ENCODE results near the gene KNDC1. TPM values are rescaled to one million over a fixed set of nuclear protein-coding genes. Genes with fewer than 3 reads are reported as not detected.

The KNDC1 gene
- total RNA-seq, 2 experiments from 2014 or later, result 0.55 to 1.2 TPM

DNA sequence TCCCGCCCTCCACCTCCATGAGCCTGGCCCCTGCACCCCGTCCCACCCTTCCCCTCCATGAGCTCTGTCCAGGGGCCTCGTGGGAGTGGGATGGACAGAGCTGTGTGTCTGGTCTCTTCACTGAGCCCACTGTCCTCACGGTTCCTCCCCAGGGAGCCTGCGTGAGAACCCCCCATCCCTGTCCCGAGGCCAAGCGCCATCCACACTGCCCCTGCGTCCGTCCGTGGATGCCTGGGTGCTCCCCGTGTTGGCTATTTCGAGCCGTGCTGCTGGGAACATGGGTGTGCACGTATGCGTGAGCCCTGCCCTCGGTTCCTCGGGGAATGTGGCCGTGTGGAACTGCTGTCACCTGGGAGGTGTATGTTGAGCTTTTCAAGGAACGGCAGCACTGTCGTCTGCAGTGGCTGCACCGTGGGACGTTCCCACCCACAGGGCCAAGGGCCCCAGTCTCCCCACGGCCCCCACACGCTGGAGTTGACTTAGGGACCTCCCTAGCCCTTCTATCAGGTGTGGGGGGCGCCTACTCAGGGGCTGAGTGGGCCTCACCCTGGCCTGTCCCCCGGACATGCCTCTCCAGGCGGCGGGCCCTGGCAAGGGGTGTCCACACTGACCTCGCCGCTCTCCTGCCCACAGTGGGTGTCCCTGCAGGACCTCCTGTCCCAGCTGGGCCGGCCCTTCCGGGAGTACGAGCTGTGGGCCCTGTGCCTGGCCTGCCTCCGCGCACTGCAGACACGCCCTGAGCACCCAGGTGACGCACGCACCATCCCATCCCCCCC, 28.1 kb downstream of the KNDC1 start:
- H3K27ac Mint-ChIP-seq, result no peak overlapping the region
- CTCF ChIA-PET, result no interaction called here
- POLR2A ChIA-PET, result no interaction called here
- peaks cover 7% of the 10 kb centered on the region for H3K27me3 Mint-ChIP-seq
- no peak overlapping the region for H3K4me3 Mint-ChIP-seq
- H3K36me3 Mint-ChIP-seq (ENCODE audit: low read depth), result no peaks in the 10 kb centered on the region
- no peak for DNase-seq
- H3K9me3 Mint-ChIP-seq, result peaks cover 7% of the 10 kb centered on the region
- no peaks in the 10 kb centered on the region for H3K4me1 Mint-ChIP-seq

DNA sequence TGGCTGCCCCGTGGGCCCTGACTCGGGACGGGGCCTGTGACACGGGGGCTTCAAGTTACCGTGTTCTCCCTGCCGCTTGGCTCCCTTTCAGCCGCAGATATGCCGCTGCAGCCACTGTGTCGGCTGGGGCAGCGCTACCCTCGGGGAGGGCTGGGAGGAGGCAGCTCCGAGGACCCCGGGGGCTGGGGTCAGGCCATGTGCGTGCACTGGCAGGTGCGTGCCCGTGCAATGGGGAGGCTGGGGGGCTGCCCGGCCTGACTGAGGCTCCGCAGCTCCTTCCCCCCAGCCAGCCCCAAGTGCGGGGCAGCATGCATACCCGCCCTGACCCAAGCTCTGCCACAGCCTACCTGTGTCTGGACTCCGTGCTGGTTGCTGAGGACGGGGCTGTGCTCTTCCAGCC, 29.2 kb downstream of the KNDC1 start:
- Mint-ChIP-seq H3K9me3 (peaks cover 4% of the 10 kb centered on the region), H3K27me3 (peaks cover 14% of the 10 kb centered on the region), H3K4me1 (no peaks in the 10 kb centered on the region), H3K4me3 (no peak overlapping the region), H3K27ac (no peak overlapping the region), H3K36me3 (ENCODE audit: low read depth) (no peaks in the 10 kb centered on the region)
- no peak for DNase-seq
- ChIA-PET POLR2A (no interaction called here), CTCF (no interaction called here)

DNA sequence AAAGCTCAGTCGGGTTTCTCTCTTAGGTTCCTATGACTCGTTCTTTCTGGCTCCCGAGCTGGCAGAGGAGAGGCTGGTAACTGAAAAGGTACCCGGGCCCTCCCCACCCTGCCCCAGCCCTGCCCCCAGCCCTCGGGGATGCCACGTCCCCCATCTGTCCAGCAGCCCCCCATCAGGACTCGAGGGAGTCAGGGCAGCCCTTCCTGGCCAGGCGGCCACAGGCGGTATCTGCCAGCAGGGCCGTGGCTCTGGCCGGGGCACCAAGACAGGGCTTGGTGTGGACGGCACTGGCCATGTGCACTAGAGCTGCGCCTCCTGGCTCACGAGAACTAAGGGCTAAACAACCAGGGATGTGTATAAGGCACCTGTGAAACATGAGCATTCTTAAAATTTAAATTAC, 29.7 kb downstream of the KNDC1 start:
- ChIA-PET POLR2A (no interaction called here), CTCF (no interaction called here)
- Mint-ChIP-seq H3K4me1 (no peaks in the 10 kb centered on the region), H3K27me3 (peaks cover 18% of the 10 kb centered on the region), H3K27ac (no peak overlapping the region), H3K9me3 (no peaks in the 10 kb centered on the region), H3K36me3 (ENCODE audit: low read depth) (no peaks in the 10 kb centered on the region), H3K4me3 (no peak overlapping the region)
- no peak for DNase-seq

DNA sequence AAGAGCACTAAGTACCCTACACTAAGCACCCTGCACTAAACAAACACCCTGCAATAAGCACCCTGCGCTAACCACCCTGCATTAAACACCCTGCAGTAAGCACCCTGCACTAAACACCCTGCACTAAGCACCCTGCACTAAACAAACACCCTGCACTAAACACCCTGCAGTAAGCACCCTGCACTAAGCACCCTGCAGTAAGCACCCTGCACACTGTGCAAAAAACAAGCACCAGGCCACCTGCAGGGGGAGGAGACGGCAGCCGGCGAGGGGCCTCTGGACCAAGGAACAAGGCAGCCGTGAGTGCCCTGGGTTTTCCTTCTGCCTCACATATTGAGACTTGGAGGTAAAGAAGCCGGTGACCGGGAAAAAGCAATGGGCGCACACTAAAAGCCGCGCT, 30.2 kb downstream of the KNDC1 start:
- POLR2A ChIA-PET, result no interaction called here
- Mint-ChIP-seq H3K27ac (no peak overlapping the region), H3K4me1 (no peaks in the 10 kb centered on the region), H3K27me3 (peaks cover 18% of the 10 kb centered on the region), H3K9me3 (no peaks in the 10 kb centered on the region), H3K4me3 (no peak overlapping the region), H3K36me3 (ENCODE audit: low read depth) (no peaks in the 10 kb centered on the region)
- no peak for DNase-seq
- CTCF ChIA-PET, result no interaction called here

DNA sequence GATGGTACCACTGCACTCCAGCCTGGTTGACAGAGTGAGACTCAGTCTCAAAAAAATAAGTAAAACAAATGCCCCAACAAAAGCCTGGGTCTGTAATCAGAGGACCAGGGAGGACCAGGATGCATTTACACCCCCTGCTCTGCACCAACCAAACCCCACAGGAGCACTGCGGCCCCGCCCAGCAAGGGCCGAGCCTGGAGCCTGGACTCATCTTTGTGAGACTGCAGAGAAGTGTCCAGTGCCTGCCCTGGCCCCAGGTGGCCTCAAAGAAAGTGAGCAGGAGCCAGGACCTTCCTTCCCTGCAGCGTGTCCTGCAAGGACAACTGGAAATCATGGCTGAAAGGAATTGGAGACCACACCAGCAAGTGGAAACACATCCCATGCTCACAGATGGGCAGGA, 31.6 kb downstream of the KNDC1 start:
- ChIA-PET POLR2A (no interaction called here), CTCF (no interaction called here)
- H3K27ac Mint-ChIP-seq, result no peak overlapping the region
- H3K4me3 Mint-ChIP-seq, result no peak overlapping the region
- H3K4me1 Mint-ChIP-seq, result no peaks in the 10 kb centered on the region
- H3K9me3 Mint-ChIP-seq, result no peaks in the 10 kb centered on the region
- peaks cover 18% of the 10 kb centered on the region for H3K27me3 Mint-ChIP-seq
- no peaks in the 10 kb centered on the region for H3K36me3 Mint-ChIP-seq (ENCODE audit: low read depth)
- no peak for DNase-seq

DNA sequence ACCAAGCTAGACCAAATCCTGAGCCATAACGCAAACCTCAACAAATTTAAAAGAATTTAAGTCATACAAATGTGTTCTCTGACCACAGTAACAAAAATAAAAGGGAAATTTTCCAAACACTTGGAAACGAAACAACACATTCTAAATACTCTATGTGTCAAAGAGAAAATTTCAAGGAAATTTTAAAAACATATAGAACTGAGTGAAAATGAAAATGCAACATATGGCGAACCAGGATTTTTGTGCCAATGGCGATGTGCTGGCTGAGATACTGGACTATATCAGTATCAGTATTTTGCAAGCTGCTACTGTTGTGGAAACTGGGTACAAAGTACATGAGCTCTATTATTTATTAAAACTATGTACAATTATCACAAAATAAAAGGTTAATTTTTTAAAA, 34.1 kb downstream of the KNDC1 start:
- ChIA-PET CTCF (no interaction called here), POLR2A (no interaction called here)
- Mint-ChIP-seq H3K4me1 (no peaks in the 10 kb centered on the region), H3K4me3 (no peak overlapping the region), H3K9me3 (no peaks in the 10 kb centered on the region), H3K27me3 (peaks cover 18% of the 10 kb centered on the region), H3K27ac (no peak overlapping the region), H3K36me3 (ENCODE audit: low read depth) (no peaks in the 10 kb centered on the region)
- DNase-seq, result no peak

DNA sequence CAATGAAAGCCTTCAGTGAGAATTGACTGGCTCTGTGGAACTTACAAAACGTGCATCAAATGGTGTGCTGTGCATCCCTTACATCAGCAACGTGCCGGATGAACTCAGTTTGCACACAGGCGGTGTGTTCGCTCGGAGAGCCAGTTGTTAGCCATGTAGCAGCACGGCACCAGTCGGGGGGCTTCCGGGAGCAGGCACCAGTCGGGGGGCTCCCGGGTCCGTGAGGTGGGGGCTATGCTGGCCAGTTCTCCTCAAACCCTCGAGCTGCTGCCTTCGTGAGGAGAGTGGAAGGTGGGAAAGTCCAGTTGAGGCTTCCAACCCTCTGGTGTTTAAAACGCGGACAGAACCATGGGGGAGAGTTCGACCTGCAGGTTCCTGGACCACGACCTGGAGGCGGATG, 35.1 kb downstream of the KNDC1 start:
- no peak for DNase-seq
- H3K36me3 Mint-ChIP-seq (ENCODE audit: low read depth), result no peaks in the 10 kb centered on the region
- ChIA-PET POLR2A (no interaction called here), CTCF (no interaction called here)
- no peaks in the 10 kb centered on the region for H3K4me1 Mint-ChIP-seq
- H3K4me3 Mint-ChIP-seq, result no peak overlapping the region
- H3K9me3 Mint-ChIP-seq, result no peaks in the 10 kb centered on the region
- no peak overlapping the region for H3K27ac Mint-ChIP-seq
- peaks cover 18% of the 10 kb centered on the region for H3K27me3 Mint-ChIP-seq

DNA sequence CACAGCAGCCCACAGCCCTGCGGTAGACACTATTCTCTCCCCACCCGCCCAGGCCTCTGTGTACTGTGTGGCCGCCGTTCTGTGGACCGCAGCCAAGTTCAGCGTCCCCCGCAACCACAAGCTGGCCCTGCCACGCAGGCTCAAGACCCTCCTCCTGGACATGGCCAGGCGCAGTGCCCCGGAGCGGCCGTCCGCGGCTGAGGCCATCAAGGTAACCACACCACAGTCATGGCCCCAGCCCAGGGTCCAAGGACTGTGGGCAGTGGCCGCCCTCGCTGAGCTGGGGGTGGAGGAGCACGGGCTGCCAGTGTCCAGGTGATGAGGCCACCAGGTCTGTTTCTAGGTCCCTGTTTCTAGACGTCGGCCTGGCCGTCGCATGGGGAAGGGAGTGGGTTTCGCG, 35.6 kb downstream of the KNDC1 start:
- Mint-ChIP-seq H3K4me1 (no peaks in the 10 kb centered on the region), H3K36me3 (ENCODE audit: low read depth) (no peaks in the 10 kb centered on the region)

DNA sequence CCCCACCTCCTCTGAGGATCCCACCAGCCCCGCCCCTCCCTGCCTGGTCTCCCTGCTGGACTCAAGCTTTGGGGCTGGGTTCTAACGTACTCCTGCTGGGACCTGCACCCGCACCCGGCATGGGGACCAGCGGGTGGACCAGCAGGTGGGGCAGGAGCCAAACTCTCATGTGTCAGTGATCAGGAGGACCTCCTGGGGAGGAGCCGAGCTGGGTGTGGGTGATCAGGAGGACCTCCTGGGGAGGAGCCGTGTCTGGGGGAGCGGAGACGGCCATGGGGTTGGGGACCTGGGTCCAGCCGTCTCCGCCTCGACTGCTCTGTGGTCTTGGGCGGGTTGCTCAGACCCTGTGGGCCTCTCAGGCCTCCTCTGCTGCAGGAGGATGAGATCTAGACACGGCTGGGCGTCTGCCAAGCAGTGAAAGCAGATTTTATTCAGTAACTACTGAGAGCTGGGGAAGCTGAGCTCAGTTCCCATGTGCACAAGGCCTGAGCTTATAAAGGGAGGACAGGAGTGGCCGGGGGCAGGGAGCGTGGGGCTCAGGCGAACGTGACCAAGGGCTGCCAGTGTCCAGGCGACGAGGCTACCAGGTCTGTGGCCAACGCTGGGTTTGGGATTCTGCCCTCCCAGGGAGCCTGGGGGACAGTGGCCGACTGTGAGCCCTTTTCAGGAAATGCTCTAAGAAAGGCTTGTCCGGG, 36.3 kb downstream of the KNDC1 start:
- Mint-ChIP-seq H3K27ac (no peak overlapping the region), H3K4me3 (no peak overlapping the region), H3K27me3 (peaks cover 18% of the 10 kb centered on the region), H3K9me3 (no peaks in the 10 kb centered on the region), H3K4me1 (no peaks in the 10 kb centered on the region), H3K36me3 (ENCODE audit: low read depth) (no peaks in the 10 kb centered on the region)
- POLR2A ChIA-PET, result no interaction called here
- CTCF ChIA-PET, result interaction anchor here (1.5 kb wide), 1 partner anchor 53 kb away, joined by 3 read pairs; no protein-coding TSS in a partner anchor
- no peak for DNase-seq

More for the DNA sequence above, 35.6 kb downstream of the KNDC1 start:
- Mint-ChIP-seq H3K27ac (no peak overlapping the region), H3K9me3 (no peaks in the 10 kb centered on the region), H3K27me3 (peaks cover 18% of the 10 kb centered on the region), H3K4me3 (no peak overlapping the region)
- no peak for DNase-seq
- POLR2A ChIA-PET, result no interaction called here
- CTCF ChIA-PET, result no interaction called here

DNA sequence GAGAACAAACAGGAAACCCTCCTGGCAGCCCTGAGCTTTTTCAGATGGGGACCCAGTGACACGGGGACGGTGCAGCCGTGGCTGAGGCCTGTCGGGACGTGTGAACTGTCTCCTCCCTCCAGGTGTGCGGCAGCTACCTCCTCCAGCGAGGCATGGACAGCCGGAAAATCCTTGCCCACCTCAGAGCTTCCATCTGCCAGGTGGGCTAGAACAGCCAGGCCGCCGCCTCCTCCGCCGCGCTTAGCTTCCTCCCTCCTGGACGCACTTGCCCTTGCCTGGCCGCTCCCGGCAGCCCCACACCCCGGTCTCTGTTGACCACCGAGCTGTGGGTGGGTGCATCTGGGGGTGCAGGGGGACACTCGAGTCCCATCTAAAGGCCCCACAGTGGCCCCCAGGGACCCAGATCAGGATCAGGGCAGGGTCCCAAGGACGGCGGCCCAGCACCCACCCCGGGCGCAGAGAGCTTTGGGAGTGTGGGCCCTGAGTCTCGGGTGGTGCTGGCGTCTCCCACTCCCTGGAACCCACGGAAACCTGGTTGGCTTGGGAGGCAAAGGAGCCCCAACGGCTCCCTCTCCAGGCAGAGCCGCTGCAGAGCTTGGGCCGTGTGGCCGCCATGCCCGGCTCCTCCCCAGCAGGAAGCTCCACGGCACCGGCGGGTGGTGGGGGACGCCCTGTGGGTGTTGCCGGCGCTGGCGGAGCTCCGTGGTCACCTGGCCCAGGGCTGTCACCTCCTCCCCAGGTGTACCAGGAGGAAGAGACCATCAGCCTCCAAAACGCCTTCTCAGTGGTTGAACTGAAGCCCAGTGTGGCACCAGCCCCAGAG, 37.1 kb downstream of the KNDC1 start:
- ChIA-PET CTCF (interaction anchor here (1.5 kb wide), 1 partner anchor 54 kb away, joined by 3 read pairs; no protein-coding TSS in a partner anchor), POLR2A (no interaction called here)
- Mint-ChIP-seq H3K27me3 (peaks cover 14% of the 10 kb centered on the region), H3K36me3 (ENCODE audit: low read depth) (no peaks in the 10 kb centered on the region), H3K9me3 (no peaks in the 10 kb centered on the region), H3K4me3 (no peak overlapping the region), H3K27ac (no peak overlapping the region), H3K4me1 (no peaks in the 10 kb centered on the region)
- DNase-seq, result no peak

DNA sequence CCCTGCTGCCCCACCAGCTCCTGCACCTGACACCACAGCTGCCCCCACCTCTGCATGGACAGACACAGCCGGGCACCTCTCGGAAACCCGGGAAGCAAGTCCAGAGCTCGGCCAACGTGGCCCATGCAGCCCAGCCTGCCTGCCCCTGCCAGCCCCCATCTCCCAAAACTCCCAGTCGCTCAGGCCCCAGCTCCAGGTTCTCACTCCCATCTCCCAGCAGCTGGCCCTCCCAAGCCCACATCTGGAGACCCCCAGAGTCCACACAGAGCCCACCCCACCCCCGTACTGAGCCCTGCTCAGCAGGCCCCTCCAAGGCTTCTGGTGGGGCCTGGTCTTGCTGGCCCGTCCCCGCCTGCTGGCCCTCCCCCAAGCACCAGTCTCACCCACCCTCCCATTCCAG, 37.8 kb downstream of the KNDC1 start:
- ChIA-PET POLR2A (no interaction called here), CTCF (interaction anchor here (1.5 kb wide), 1 partner anchor 54 kb away, joined by 3 read pairs; no protein-coding TSS in a partner anchor)
- Mint-ChIP-seq H3K4me3 (no peak overlapping the region), H3K36me3 (ENCODE audit: low read depth) (no peaks in the 10 kb centered on the region), H3K4me1 (no peaks in the 10 kb centered on the region), H3K27me3 (peaks cover 10% of the 10 kb centered on the region), H3K9me3 (no peaks in the 10 kb centered on the region), H3K27ac (no peak overlapping the region)
- DNase-seq, result no peak

DNA sequence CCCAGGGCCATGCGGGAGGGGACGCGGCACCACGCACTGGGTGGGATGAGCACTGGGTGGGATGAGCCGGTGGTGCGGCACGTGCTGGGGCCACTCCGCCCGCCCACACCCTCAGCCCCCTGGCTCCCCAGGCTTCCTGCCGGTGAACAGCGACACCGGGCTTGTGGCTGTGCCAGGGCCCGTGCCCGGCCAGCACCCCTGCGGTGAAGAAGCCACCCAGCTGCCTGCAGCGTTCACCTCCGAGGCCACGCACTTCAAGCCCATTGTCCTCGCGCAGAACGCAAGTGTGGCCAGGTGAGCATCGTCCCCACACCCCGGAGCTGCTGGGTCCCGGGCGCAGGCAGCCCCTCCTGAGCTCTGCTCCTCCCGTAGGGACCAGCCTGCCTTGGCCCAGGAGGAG, 38.2 kb downstream of the KNDC1 start:
- CTCF ChIA-PET, result no interaction called here
- POLR2A ChIA-PET, result no interaction called here
- Mint-ChIP-seq H3K4me1 (no peaks in the 10 kb centered on the region), H3K4me3 (no peak overlapping the region), H3K27ac (no peak overlapping the region), H3K36me3 (ENCODE audit: low read depth) (no peaks in the 10 kb centered on the region), H3K9me3 (no peaks in the 10 kb centered on the region), H3K27me3 (peaks cover 10% of the 10 kb centered on the region)
- DNase-seq, result no peak

DNA sequence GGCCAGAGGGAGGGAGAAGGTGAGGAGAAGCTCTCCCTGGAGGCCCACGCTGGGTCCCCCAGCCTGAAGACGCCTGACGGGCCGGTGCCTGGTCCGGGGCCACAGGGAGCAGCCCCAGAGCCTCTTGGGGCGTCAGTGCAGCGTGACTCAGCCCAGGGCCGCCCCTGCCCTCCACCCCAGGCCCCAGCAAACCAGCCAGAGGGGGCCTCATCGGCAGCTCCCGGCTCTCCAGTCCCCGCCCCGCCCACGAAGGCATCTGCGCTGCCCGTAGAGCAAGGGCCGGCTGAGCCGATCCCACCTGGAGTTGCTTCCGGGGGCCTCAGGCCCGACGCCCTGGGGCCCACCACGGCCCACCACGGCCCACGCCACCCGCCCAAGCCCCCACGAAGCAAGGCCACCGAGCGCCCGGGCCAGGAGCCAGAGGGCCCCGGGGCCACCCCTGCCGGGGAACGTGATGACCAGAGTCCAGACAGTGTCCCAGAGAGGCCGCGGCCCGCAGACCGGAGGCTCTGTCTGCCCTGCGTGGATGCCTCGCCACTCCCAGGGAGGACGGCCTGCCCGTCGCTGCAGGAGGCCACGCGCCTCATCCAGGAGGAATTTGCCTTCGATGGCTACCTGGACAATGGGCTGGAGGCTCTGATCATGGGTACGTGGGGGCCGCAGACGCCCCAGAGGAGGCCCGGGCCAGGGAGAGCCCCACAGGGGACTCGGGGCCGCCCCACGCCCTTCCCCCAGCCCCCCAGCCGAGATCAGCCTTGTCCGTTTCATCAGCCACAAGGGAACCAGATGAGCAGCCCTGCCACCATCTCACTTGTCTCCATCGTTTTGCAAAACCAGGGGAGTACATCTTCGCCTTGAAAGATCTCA, 38.8 kb downstream of the KNDC1 start:
- no peaks in the 10 kb centered on the region for H3K9me3 Mint-ChIP-seq
- no peak overlapping the region for H3K27ac Mint-ChIP-seq
- H3K36me3 Mint-ChIP-seq (ENCODE audit: low read depth), result no peaks in the 10 kb centered on the region
- peaks cover 4% of the 10 kb centered on the region for H3K27me3 Mint-ChIP-seq
- no peak for DNase-seq
- ChIA-PET POLR2A (no interaction called here), CTCF (no interaction called here)
- H3K4me1 Mint-ChIP-seq, result no peaks in the 10 kb centered on the region
- no peak overlapping the region for H3K4me3 Mint-ChIP-seq

Measured in activated CD4-positive, alpha-beta memory T cell treated with anti-CD3 and anti-CD28 coated beads, Interleukin-2, amount 10 ng/mL, durations not matched to agents 7 days and 5 days (primary cell).